HTR-8/SVneo (cell line): Measurements from ENCODE around the gene DHRS1.
A peak's percentile ranks its signal among the peaks of the same experiment; 100 is the strongest.

ENCODE experiments used
- DNase-seq: peaks from one replicate; pipeline ENCODE4 v3.0.0; 2011; ENCODE audit warnings: low spot score, mixed read lengths; ENCODE audit not compliant: insufficient read length
- FAIRE-seq: peaks from 2 replicates; lab custom pipeline; 2011; peaks lifted over from hg19 to GRCh38; lab: Jason Lieb, UNC

The DHRS1 gene

GRCh38 chr14:24310646-24311604 is 11.3 kb upstream of the DHRS1 start, which contains the start of gene LTB4R:
Gene LTB4R, plus strand, starts transcription at chr14:24311502. Its CDS starts 4,150 bp downstream, at chr14:24315652.
- DNase-seq (no peak), FAIRE-seq (no peak)

GRCh38 chr14:24310265-24310645 is 10.7 kb upstream of the DHRS1 start:
- FAIRE-seq (no peak), DNase-seq (no peak)

GRCh38 chr14:24309538-24310264 is 10.1 kb upstream of the DHRS1 start, which contains the start of gene LTB4R2:
Gene LTB4R2, plus strand, starts transcription at chr14:24310140. Its CDS starts 525 bp downstream, at chr14:24310665.
- DNase-seq: no peak
- no peak for FAIRE-seq

GRCh38 chr14:24308342-24309124 is 9.0 kb upstream of the DHRS1 start:
- FAIRE-seq (no peak), DNase-seq (no peak)

- DNase-seq: peak; percentile 62
Observed at GRCh38 chr14:24307575-24308341, 8.2 kb upstream of the DHRS1 start, which contains the start of gene CIDEB. Gene CIDEB, minus strand, starts transcription at chr14:24307977. Its CDS starts 119 bp downstream, at chr14:24307858.

GRCh38 chr14:24307156-24307574 is 7.6 kb upstream of the DHRS1 start:
- no peak for FAIRE-seq
- no peak for DNase-seq

More at GRCh38 chr14:24307575-24308341, 8.2 kb upstream of the DHRS1 start, which contains the start of gene CIDEB:
- no peak for FAIRE-seq

GRCh38 chr14:24304019-24304387 is 4.4 kb upstream of the DHRS1 start:
- DNase-seq: no peak
- no peak for FAIRE-seq

- DNase-seq: no peak
- no peak for FAIRE-seq
Observed at GRCh38 chr14:24300326-24300980, 873 bp upstream of the DHRS1 start.

GRCh38 chr14:24298892-24299254 is 707 bp downstream of the DHRS1 start:
- FAIRE-seq (no peak), DNase-seq (peak; percentile 18)

- DNase-seq (no peak), FAIRE-seq (no peak)
Observed at GRCh38 chr14:24297190-24297964, 2.2 kb downstream of the DHRS1 start.

GRCh38 chr14:24296341-24297157 is 3.0 kb downstream of the DHRS1 start:
- FAIRE-seq (no peak), DNase-seq (peak; percentile 60)

GRCh38 chr14:24293525-24293924 is 6.1 kb downstream of the DHRS1 start:
- DNase-seq (no peak), FAIRE-seq (no peak)

- DNase-seq (no peak), FAIRE-seq (no peak)
Observed at GRCh38 chr14:24292118-24292807, 7.3 kb downstream of the DHRS1 start.

- no peak for FAIRE-seq
Observed at GRCh38 chr14:24291446-24292117, 8.0 kb downstream of the DHRS1 start.

GRCh38 chr14:24290746-24291145 is 8.8 kb downstream of the DHRS1 start:
- FAIRE-seq (no peak), DNase-seq (no peak)

More at GRCh38 chr14:24291446-24292117, 8.0 kb downstream of the DHRS1 start:
- DNase-seq: no peak

- DNase-seq (no peak), FAIRE-seq (no peak)
Observed at GRCh38 chr14:24289649-24290280, 9.8 kb downstream of the DHRS1 start.
